GM21381 (cell line): Measurements from ENCODE around the gene ERI3.

Experiments used
- ATAC-seq: cut with Tn5 transposase; IDR thresholded peaks from one replicate; pipeline ENCODE4 v1.9.1; 2021; ENCODE audit warnings: mild to moderate bottlenecking, moderate library complexity; ENCODE audit not compliant: unreplicated experiment

The ERI3 gene

DNA sequence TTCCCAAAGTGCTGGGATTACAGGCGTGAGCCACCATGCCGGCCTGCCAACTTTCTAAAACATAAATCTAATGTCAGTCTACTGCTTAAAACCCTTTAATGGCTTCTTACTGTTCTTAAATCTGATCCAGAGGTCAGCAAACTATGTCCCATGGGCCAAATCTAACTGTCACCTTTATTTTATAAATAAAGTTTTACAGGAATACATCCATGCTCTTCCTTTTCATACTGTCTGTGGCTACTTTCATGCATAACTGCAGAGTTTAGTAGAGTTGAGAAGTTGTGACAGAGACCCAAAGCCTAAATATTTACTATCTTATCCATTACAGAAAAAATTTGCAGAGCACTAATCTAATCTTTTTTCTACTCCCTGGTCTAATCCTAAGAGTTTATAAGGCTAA, 3.8 kb downstream of the ERI3 start:
- no peak for ATAC-seq

DNA sequence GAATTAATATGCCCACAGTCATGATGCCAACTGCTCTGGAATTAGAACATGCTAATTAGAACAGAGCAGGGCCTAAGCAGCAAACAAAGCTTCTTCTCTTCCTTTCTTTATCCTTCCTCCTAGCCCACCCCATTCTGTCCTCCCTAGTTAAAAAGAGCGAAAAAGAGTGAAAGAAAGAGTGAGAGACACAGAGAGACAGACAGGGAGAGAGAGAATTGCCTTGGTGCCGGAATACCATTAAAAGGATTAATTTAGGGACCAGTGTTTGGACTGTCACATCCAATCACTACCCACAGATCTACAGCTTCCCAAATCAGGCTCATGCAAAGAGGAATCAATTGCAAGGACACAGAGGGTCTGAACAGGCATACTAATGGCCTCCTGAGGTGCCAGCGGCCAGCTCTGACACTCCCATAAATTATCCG, 7.0 kb downstream of the ERI3 start:
- ATAC-seq, result no peak

DNA sequence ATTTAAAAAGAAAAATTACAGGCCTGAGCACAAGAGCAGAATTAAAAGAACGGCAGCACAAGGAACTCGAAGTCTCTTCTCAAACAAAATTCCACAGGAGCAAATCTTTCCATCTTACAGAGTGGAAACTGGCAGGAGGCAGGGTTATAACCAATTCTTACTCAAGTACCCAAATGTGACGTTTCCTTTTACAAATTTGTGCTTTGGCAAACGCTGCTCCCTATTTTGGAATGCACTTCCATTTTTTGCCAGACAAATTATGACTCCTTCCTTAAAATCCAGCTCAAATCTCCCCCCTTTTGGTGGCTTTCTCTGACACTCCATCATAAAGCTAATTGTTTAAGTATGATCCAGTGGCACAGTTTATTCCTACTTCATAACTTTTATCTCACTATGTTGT, 7.8 kb downstream of the ERI3 start:
- ATAC-seq, result no peak

- no peak for ATAC-seq
Observed at GRCh38 chr1:44346878-44347277, 8.2 kb downstream of the ERI3 start.

DNA sequence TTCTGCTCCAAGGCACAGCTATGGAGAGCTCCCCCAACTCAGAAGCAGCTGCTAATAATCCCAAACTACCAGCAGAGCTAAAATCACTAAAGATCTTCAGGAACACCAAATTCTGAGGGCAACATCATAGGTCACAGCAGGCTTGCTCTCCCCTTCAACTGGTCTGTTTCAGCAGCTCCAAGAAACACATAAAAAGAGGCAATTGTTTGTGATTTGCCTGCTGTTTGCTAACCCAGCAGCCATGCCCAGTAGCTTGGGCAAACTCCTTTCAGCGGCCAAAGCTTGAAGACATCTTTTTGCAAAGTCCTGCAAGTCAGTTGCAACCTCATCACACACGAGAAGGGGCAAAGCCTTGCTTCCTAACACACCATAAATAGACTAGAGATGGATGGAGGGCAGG, 8.9 kb downstream of the ERI3 start:
- ATAC-seq, result no peak

DNA sequence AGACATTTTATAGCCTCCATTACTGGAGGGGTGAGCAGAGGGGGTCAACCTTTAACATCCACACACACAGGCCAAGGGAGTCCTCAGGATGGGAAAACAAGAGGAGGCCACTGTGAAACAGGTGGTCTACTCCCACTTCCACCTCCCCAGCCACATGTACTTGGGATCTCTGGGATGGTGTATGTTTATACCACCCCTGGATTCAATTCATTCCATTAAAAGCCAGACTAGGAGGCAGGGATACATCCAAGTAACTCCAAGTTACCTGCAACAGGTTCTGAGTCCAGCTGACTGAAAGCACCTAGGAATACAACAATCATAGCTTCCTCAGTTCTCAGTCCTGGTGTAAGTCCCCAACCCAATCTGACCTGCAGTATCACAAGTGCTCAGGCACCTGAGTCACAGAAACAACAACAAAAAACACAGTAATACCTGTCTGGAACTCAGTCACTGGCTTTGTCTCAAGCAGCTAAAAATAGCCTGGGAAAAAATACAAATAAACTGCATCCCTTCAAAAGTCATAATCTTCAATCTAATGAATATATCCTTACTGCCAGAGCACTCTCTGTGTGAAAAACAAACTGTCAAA, 9.8 kb downstream of the ERI3 start:
- no peak for ATAC-seq

- no peak for ATAC-seq
Observed at GRCh38 chr1:44339731-44340130, 15.3 kb downstream of the ERI3 start.

DNA sequence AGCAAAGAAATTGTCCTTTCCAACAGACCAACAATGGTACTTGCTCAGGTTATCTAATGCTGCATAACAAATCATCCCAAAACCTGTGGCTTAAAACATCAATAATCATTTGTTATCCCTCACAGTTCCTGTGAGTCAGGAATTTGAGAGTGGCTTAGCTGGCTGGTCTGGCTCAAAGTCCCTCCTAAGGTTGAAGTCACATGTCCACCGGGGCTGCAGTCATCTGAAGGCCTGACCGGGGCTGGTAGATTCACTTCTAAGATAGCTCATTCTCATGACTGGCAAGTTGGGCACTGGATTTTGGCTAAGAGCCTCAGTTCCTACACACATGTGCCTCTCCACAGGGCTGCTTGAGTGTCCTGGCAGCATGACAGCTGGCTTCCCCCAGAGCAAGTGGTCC, 16.9 kb downstream of the ERI3 start:
- no peak for ATAC-seq

DNA sequence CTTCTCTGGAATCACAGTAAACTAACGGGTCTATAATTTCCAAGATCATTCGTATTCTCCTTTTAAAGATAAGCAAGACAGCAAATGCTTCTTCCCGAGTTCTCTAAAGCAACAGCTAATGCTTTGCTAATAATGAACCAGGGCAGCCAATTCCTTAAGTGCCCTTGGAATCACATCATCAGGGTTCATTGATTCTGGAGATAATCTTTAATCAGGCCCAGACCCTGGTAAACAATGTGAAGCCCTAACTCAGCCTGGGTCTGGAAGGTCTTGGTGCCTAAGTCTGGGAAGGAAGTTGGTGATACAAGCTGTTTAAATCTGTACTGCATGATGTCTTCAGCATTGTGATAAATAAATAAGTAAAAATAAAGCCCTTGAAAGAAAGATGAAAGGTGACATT, 18.4 kb downstream of the ERI3 start:
- ATAC-seq, result no peak

GRCh38 chr1:44334968-44335367, 20.1 kb downstream of the ERI3 start:
- no peak for ATAC-seq

DNA sequence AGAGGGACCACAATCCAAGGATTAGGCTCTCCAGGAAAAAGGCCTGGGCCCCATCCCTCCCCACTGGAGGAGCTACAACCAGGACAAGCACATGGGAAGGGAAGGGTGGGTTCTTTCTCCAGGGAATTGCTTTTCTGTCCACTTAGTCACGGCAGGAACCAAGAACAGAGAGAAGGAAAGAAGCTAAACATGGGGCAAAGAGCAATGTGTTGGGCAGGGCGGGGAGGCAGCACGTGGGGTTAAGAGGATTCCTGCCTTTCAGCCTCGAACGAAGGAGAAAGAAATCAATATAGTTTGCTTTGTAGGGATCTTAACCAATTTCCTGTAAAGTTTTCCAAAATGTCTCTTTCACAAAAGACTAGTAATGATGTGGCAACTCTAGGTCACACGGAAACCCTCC, 21.7 kb downstream of the ERI3 start:
- no peak for ATAC-seq

GRCh38 chr1:44332505-44332904, 22.6 kb downstream of the ERI3 start:
- ATAC-seq, result no peak

GRCh38 chr1:44330935-44331334, 24.1 kb downstream of the ERI3 start:
- no peak for ATAC-seq

DNA sequence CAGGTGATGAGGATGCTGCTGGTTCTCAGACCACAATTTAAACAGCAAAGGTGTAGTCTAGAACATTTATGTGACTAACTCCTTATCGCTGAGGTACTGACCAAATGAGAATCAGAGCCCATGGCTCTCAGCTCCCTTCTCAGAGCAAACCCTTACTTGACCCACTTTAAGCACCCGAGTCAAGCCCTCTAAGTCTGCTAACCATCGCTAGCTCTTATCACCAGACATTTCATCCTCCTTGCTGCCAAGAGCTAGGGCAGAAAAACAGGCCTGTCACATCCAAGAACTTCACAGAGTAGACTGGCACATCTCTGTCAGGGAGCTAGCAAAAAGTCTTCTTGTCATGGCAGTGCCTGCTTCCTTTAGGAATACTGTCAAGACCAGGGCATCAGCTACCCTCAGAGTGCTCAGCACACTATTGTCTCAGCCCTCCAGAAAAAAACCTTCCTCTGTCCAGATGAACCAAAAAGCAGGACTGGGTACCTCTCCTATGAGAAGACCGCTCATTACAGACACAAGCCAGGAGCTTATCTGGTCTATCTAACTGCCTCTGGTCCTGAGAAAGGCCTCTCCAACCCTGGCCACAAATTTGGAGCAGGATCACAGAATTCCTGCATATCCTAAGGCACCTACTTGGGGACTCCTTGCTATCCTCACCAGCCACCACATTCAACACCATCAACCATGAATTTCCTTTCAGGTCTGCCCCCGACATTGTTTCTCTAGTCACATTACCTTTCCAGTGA, 26.2 kb downstream of the ERI3 start:
- ATAC-seq, result no peak

DNA sequence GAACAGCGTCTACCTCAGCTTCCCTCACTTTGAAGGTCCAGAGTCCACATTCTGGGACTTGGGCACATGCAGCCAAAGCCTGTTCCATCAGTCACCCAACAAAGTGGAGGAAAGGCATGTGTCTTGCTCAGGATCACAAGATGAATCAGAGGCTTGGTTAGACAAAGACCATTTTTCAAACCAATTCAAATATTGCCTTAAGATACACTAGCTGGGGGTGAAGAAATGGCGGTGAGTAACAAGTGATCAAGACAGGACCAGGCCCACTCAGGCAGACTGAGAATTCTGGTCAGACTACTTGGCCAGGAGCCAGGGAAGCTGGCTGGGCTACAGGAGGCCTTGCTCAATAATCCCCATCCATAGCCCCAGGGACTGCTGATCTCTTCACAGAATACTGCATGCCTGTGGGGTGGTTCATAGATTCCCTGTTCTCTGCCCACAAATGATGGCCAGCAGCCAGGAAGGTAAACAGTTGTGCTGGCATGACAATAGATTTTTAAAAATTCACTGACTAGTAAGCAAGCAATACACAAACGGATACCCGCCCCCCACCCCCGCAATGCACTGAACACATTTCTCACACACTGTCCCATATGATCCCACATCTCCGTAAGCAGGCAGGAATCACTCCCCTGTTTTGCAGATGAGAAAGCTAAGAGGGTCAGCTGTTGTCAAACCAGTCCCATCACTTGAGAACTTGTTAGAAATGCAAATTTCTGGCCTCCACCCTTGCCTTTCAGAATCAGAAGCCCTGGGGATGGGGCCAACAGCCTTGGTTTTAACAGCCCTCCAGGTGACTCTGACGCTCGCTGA, 27.2 kb downstream of the ERI3 start:
- ATAC-seq, result no peak

GRCh38 chr1:44326821-44327465, 28.1 kb downstream of the ERI3 start:
- no peak for ATAC-seq

- no peak for ATAC-seq
Observed at GRCh38 chr1:44326024-44326701, 28.9 kb downstream of the ERI3 start.

- ATAC-seq, result no peak
Observed at GRCh38 chr1:44323947-44324346, 31.1 kb downstream of the ERI3 start.

DNA sequence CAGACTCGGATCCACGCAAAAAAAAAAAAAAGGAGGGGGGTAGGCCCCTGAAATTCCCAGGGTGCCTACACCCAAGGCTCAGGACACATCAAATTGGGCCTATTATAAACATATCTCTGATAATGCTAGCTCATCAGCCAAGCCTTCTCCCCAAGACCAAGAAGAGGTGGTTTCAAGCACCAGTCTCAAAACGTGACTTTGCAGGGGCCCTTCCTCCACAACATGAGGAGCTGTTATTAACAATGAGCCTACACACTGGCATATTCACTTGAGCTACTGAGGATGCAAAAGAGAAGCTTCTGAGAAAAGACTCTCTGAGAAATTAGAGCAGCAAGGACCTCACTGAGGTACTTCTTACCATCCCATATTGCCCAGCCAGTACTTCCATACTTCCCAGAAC, 32.7 kb downstream of the ERI3 start:
- no peak for ATAC-seq

- no peak for ATAC-seq
Observed at GRCh38 chr1:44321466-44321865, 33.6 kb downstream of the ERI3 start.
